BLaER1 treated with 17β-estradiol and CSF1 and Interleukin-3, amounts not matched to agents 10 nM and 100 nM (cell line): ENCODE results near the gene CDKL1.
A peak's percentile ranks its signal among the peaks of the same experiment; 100 is the strongest.
"Not testable (repeated sequence)": the region's sequence is repeated elsewhere in the genome, so short reads cannot be mapped to it uniquely, and the experiment has no call there.

Experiments used
- H3K27ac ChIP-seq, 11 experiments: shearing (Covaris generic); formaldehyde crosslinking; 2 replicates each; pipeline ENCODE4 v1.8.1; 2022
- H3K27me3 ChIP-seq, 11 experiments: shearing (Covaris generic); formaldehyde crosslinking; 2 replicates each; pipeline ENCODE4 v1.8.1; 2022
- H3K36me3 ChIP-seq, 11 experiments: shearing (Covaris generic); formaldehyde crosslinking; 2 replicates each; pipeline ENCODE4 v1.8.1; 2022
- H3K4me1 ChIP-seq, 10 experiments: shearing (Covaris generic); formaldehyde crosslinking; 2 replicates each; pipeline ENCODE4 v1.8.1; 2022
- H3K4me2 ChIP-seq, 11 experiments: shearing (Covaris generic); formaldehyde crosslinking; 2 replicates each; pipeline ENCODE4 v1.8.1; 2022
- H3K4me3 ChIP-seq, 10 experiments: shearing (Covaris generic); formaldehyde crosslinking; 2 replicates each; pipeline ENCODE4 v1.8.1; 2022
- H3K9ac ChIP-seq, 11 experiments: shearing (Covaris generic); formaldehyde crosslinking; 2 replicates each; pipeline ENCODE4 v1.8.1; 2022
- H3K9me3 ChIP-seq, 11 experiments: shearing (Covaris generic); formaldehyde crosslinking; replicated peaks in 1 of 11; 2 replicates each; pipeline ENCODE4 v1.8.1; 2022
- H4K20me1 ChIP-seq, 11 experiments: shearing (Covaris generic); formaldehyde crosslinking; 2 replicates each; pipeline ENCODE4 v1.8.1; 2022
- Cebpa-rat ChIP-seq, 11 experiments: shearing (Covaris generic); IDR thresholded peaks; 2 replicates each; pipeline ENCODE4 v1.8.1; 2022

CDKL1 gene

GRCh38 chr14:50318031-50318626 lies 78.6 kb downstream of the CDKL1 start:
- Histone ChIP-seq H3K9me3 (peaks cover 0 to 32% (median 24%) of the 10 kb centered on the region in 11 experiments; a peak in 20 of 22 replicates), H3K9ac (no peak overlapping the region), H3K4me1 (peaks cover 9 to 34% (median 18%) of the 10 kb centered on the region in 10 experiments), H3K27ac (no peak overlapping the region), H3K4me3 (no peak overlapping the region), H3K4me2 (no peak overlapping the region), H3K27me3 (no peaks in the 10 kb centered on the region), H3K36me3 (peaks cover 8 to 37% (median 25%) of the 10 kb centered on the region in 11 experiments), H4K20me1 (peaks cover 0 to 26% (median 7%) of the 10 kb centered on the region in 11 experiments; a peak in 10 of 22 replicates)
- no peak for TF ChIP-seq Cebpa-rat (IDR thresholded peaks at IDR 0.05)

- H3K36me3 ChIP-seq: peaks cover 0 to 30% (median 18%) of the 10 kb centered on the region in 11 experiments; a peak in 20 of 22 replicates
- H3K4me2 ChIP-seq, H3K4me3 ChIP-seq, H3K27me3 ChIP-seq, H3K9ac ChIP-seq, H3K27ac ChIP-seq: not testable (repeated sequence)
- peaks cover 0 to 32% (median 24%) of the 10 kb centered on the region in 11 experiments; a peak in 20 of 22 replicates for H3K9me3 ChIP-seq
- peaks cover 0 to 16% (median 0%) of the 10 kb centered on the region in 11 experiments; a peak in 8 of 22 replicates for H4K20me1 ChIP-seq
- H3K4me1 ChIP-seq: peaks cover 17 to 26% (median 23%) of the 10 kb centered on the region in 10 experiments
Measured at GRCh38 chr14:50314098-50314497, 82.6 kb downstream of the CDKL1 start.

- peak overlapping the region; percentile 81 to 96 (median 89); a peak in 21 of 22 replicates for H3K27ac ChIP-seq
- peak overlapping the region; percentile 86 to 100 (median 93) for H3K4me2 ChIP-seq
- H3K9me3 ChIP-seq: peaks cover 0 to 32% (median 24%) of the 10 kb centered on the region in 11 experiments; a peak in 20 of 22 replicates
- H3K9ac ChIP-seq: peak overlapping the region; percentile 78 to 89 (median 87)
- peaks cover 0 to 5% (median 0%) of the 10 kb centered on the region in 11 experiments; a peak in 2 of 22 replicates for H4K20me1 ChIP-seq
- no peaks in the 10 kb centered on the region for H3K27me3 ChIP-seq
- H3K36me3 ChIP-seq: peaks cover 0 to 30% (median 18%) of the 10 kb centered on the region in 11 experiments; a peak in 20 of 22 replicates
- peak overlapping the region; percentile 77 to 96 (median 86) for H3K4me3 ChIP-seq
- H3K4me1 ChIP-seq: peaks cover 17 to 24% (median 22%) of the 10 kb centered on the region in 10 experiments
- no peak for TF ChIP-seq Cebpa-rat (IDR thresholded peaks at IDR 0.05)
Measured at GRCh38 chr14:50312734-50313054, 84.0 kb downstream of the CDKL1 start.

- TF ChIP-seq Cebpa-rat (IDR thresholded peaks at IDR 0.05): no peak
- Histone ChIP-seq H4K20me1 (no peaks in the 10 kb centered on the region), H3K9ac (peak within 1 kb of the TSS; percentile 78 to 89 (median 87)), H3K4me2 (peak within 1 kb of the TSS; percentile 86 to 100 (median 93)), H3K27ac (peak within 1 kb of the TSS; percentile 81 to 96 (median 89); a peak in 21 of 22 replicates), H3K4me3 (peak within 1 kb of the TSS; percentile 77 to 96 (median 86)), H3K4me1 (peaks cover 17 to 24% (median 22%) of the 10 kb centered on the region in 10 experiments), H3K27me3 (no peaks in the 10 kb centered on the region), H3K36me3 (peaks cover 0 to 30% (median 18%) of the 10 kb centered on the region in 11 experiments; a peak in 20 of 22 replicates), H3K9me3 (peaks cover 0 to 32% (median 24%) of the 10 kb centered on the region in 11 experiments; a peak in 20 of 22 replicates)
Measured at GRCh38 chr14:50311972-50312733, 84.5 kb downstream of the CDKL1 start, which contains the start of the genes DMAC2L and L2HGDH. Gene DMAC2L (plus strand): TSS chr14:50312324. CDS start chr14:50321488, 9,164 bp downstream. Gene L2HGDH (minus strand): TSS chr14:50312229. CDS start chr14:50312150, 79 bp downstream.

GRCh38 chr14:50311337-50311971 lies 85.2 kb downstream of the CDKL1 start:
- peak overlapping the region; percentile 82 to 99 (median 91) for H3K4me2 ChIP-seq
- H3K36me3 ChIP-seq: peaks cover 0 to 29% (median 18%) of the 10 kb centered on the region in 11 experiments; a peak in 20 of 22 replicates
- peaks cover 17 to 24% (median 22%) of the 10 kb centered on the region in 10 experiments for H3K4me1 ChIP-seq
- H4K20me1 ChIP-seq: no peaks in the 10 kb centered on the region
- H3K9ac ChIP-seq: peak overlapping the region; percentile 78 to 89 (median 87)
- no peaks in the 10 kb centered on the region for H3K27me3 ChIP-seq
- H3K9me3 ChIP-seq: peaks cover 0 to 33% (median 24%) of the 10 kb centered on the region in 11 experiments; a peak in 20 of 22 replicates
- TF ChIP-seq Cebpa-rat (IDR thresholded peaks at IDR 0.05): no peak
- H3K27ac ChIP-seq: peak overlapping the region in 10 of 11 experiments; percentile 81 to 96 (median 90); a peak in 21 of 22 replicates
- H3K4me3 ChIP-seq: peak overlapping the region; percentile 77 to 96 (median 86)

- peak overlapping the region in 1 of 10 experiments; percentile 92; a peak in 2 of 20 replicates for H3K4me3 ChIP-seq
- H3K4me2 ChIP-seq: peak overlapping the region in 8 of 11 experiments; percentile 86 to 94 (median 90); a peak in 13 of 22 replicates
Measured at GRCh38 chr14:50310445-50310844, 86.2 kb downstream of the CDKL1 start.

GRCh38 chr14:50308363-50308915 lies 88.2 kb downstream of the CDKL1 start:
- H3K27ac ChIP-seq: no peak overlapping the region
- H3K4me1 ChIP-seq: peaks cover 14 to 27% (median 25%) of the 10 kb centered on the region in 10 experiments
- no peak for TF ChIP-seq Cebpa-rat (IDR thresholded peaks at IDR 0.05)
- H3K4me3 ChIP-seq: no peak overlapping the region
- H3K36me3 ChIP-seq: peaks cover 0 to 6% (median 0%) of the 10 kb centered on the region in 11 experiments; a peak in 1 of 22 replicates
- H3K4me2 ChIP-seq: no peak overlapping the region
- H3K9ac ChIP-seq: no peak overlapping the region
- no peaks in the 10 kb centered on the region for H3K27me3 ChIP-seq
- H4K20me1 ChIP-seq: no peaks in the 10 kb centered on the region
- peaks cover 0 to 11% (median under 1%) of the 10 kb centered on the region in 11 experiments; a peak in 9 of 22 replicates for H3K9me3 ChIP-seq

More at GRCh38 chr14:50310445-50310844, 86.2 kb downstream of the CDKL1 start:
- H3K27ac ChIP-seq: no peak overlapping the region
- H3K9me3 ChIP-seq: peaks cover 0 to 23% (median 17%) of the 10 kb centered on the region in 11 experiments; a peak in 20 of 22 replicates
- H4K20me1 ChIP-seq: no peaks in the 10 kb centered on the region
- H3K4me1 ChIP-seq: peaks cover 17 to 24% (median 22%) of the 10 kb centered on the region in 10 experiments
- H3K9ac ChIP-seq: no peak overlapping the region
- no peaks in the 10 kb centered on the region for H3K27me3 ChIP-seq
- TF ChIP-seq Cebpa-rat (IDR thresholded peaks at IDR 0.05): no peak
- H3K36me3 ChIP-seq: peaks cover 0 to 19% (median 16%) of the 10 kb centered on the region in 11 experiments; a peak in 19 of 22 replicates
